B cell (primary cell): ENCODE data around the gene ROR2. TPM values are rescaled to one million over a fixed set of nuclear protein-coding genes. Genes with fewer than 3 reads are reported as not detected.

Source experiments
- ATAC-seq: fragments of 200-7000 bp; cut with Tn5 transposase; one replicate; pipeline ENCODE4 v1.10.0; 2021; ENCODE audit warnings: low read depth, mild to moderate bottlenecking, moderate number of reproducible peaks, moderate library complexity
- CTCF ChIA-PET: fragments of 350-600 bp; sonication (Branson Sonifier 250); formaldehyde crosslinking; loops from one replicate; lab custom pipeline; 2021; ENCODE audit warnings: antibody characterized with exemption, inconsistent platforms; lab: Charles Lee
- POLR2A ChIA-PET: fragments of 350-600 bp; sonication (Branson Sonifier 250); formaldehyde crosslinking; loops from one replicate; lab custom pipeline; 2021; ENCODE audit warnings: antibody characterized with exemption; lab: Charles Lee
- DNase-seq: peaks from one replicate; pipeline ENCODE4 v3.0.0; 2013
- H2AFZ ChIP-seq: 2 replicates; pipeline ENCODE4 v1.6.1; 2012; ENCODE audit warnings: mild to moderate bottlenecking, low read depth, low read length; ENCODE audit not compliant: insufficient read depth, poor library complexity, severe bottlenecking
- H3K27ac ChIP-seq, 2 donors: 1 replicate in 1 of 2; 2 replicates in 1 of 2; pipeline ENCODE4 v1.5.1; 2012 to 2013; ENCODE audit warnings: low read length in 2 of 2, mild to moderate bottlenecking in 2 of 2, moderate library complexity in 1 of 2
- H3K27me3 ChIP-seq, 4 experiments: fragments of 200-600 bp in 1 of 4; sonication (generic) in 1 of 4; replicated peaks in 1 of 4; 1 replicate in 2 of 4; 2 replicates in 2 of 4; pipeline versions ENCODE4 v1.6.1 to v1.7.0; 2013 to 2016; ENCODE audit warnings: low read length in 3 of 4, mild to moderate bottlenecking in 2 of 4, mixed read lengths in 1 of 4, moderate library complexity in 1 of 4; ENCODE audit not compliant: insufficient read depth in 4 of 4, control insufficient read depth in 3 of 4; ENCODE audit errors: control extremely low read depth in 1 of 4
- H3K36me3 ChIP-seq, 2 experiments: replicated peaks in 1 of 2; 1 replicate in 1 of 2; 2 replicates in 1 of 2; pipeline versions ENCODE4 v1.6.1 to v1.7.1; 2013; ENCODE audit warnings: low read length in 1 of 2; ENCODE audit not compliant: insufficient read depth in 2 of 2, control insufficient read depth in 1 of 2; ENCODE audit errors: control extremely low read depth in 1 of 2, extremely low read depth in 1 of 2
- H3K4me1 ChIP-seq, 2 donors: fragments of 200-600 bp in 1 of 2; sonication (generic) in 1 of 2; 1 replicate in 1 of 2; 2 replicates in 1 of 2; pipeline versions ENCODE4 v1.5.1 to v1.6.1; 2013 to 2017; ENCODE audit warnings: low read length in 2 of 2; ENCODE audit not compliant: control insufficient read depth in 2 of 2, insufficient read depth in 2 of 2
- H3K4me2 ChIP-seq: replicated peaks from 2 replicates; pipeline ENCODE3; 2012; ENCODE audit warnings: mild to moderate bottlenecking, low read depth, low read length; ENCODE audit not compliant: poor library complexity, severe bottlenecking
- H3K4me3 ChIP-seq, 5 experiments: fragments of 200-600 bp in 1 of 5; sonication (generic) in 1 of 5; 1 replicate in 3 of 5; 2 replicates in 2 of 5; pipeline versions ENCODE4 v1.5.1 to v1.7.0; 2011 to 2016; ENCODE audit warnings: low read length in 4 of 5, mild to moderate bottlenecking in 4 of 5, low read depth in 2 of 5, control low read depth in 1 of 5, moderate library complexity in 1 of 5; ENCODE audit not compliant: insufficient read depth in 1 of 5; ENCODE audit errors: control extremely low read depth in 1 of 5, extremely low read depth in 1 of 5
- H3K79me2 ChIP-seq: fragments of 200-600 bp; sonication (generic); one replicate; pipeline ENCODE4 v1.6.0; 2016; ENCODE audit warnings: low read length; ENCODE audit not compliant: control insufficient read depth, insufficient read depth
- H3K9ac ChIP-seq: fragments of 200-600 bp; sonication (generic); 2 replicates; pipeline ENCODE4 v1.6.1; 2017; ENCODE audit warnings: mild to moderate bottlenecking, low read length, moderate library complexity
- H3K9me3 ChIP-seq, 3 donors: one replicate each; pipeline versions ENCODE4 v1.6.1 to v1.7.1; 2013; ENCODE audit warnings: low read length in 2 of 3; ENCODE audit not compliant: control insufficient read depth in 2 of 3, insufficient read depth in 1 of 3; ENCODE audit errors: control extremely low read depth in 1 of 3
- H4K20me1 ChIP-seq: 2 replicates; pipeline ENCODE4 v1.6.0; 2012; ENCODE audit warnings: mild to moderate bottlenecking, low read length; ENCODE audit not compliant: insufficient read depth, control insufficient read depth, poor library complexity, severe bottlenecking
- H3K27ac Mint-ChIP-seq: one replicate; pipeline ENCODE4 v1.8.0; 2021; ENCODE audit warnings: mixed read lengths
- H3K27me3 Mint-ChIP-seq: one replicate; pipeline ENCODE4 v1.8.0; 2021; ENCODE audit warnings: mixed read lengths
- H3K4me1 Mint-ChIP-seq: one replicate; pipeline ENCODE4 v1.8.0; 2021; ENCODE audit warnings: mixed read lengths
- H3K4me3 Mint-ChIP-seq: one replicate; pipeline ENCODE4 v1.8.0; 2021; ENCODE audit warnings: mixed read lengths
- H3K9me3 Mint-ChIP-seq: one replicate; pipeline ENCODE4 v1.8.0; 2022; ENCODE audit warnings: mixed read lengths; ENCODE audit not compliant: insufficient read depth
- CTCF ChIP-seq: fragments of 200-600 bp; IDR thresholded peaks from one replicate; pipeline ENCODE4 v1.8.0; 2022; ENCODE audit warnings: antibody characterized with exemption, mild to moderate bottlenecking
- EZH2 ChIP-seq: IDR thresholded peaks from 2 replicates; pipeline ENCODE4 v1.6.1; 2012; ENCODE audit warnings: borderline replicate concordance, low read depth, mild to moderate bottlenecking, moderate library complexity, low read length; ENCODE audit not compliant: insufficient read depth, poor library complexity, severe bottlenecking
- WGBS: methylation state at CpG from one replicate; pipeline ENCODE4 v1.1.5; 2013; ENCODE audit warnings: missing lambda C conversion rate; ENCODE audit not compliant: insufficient coverage; 5-methylcytosine and 5-hydroxymethylcytosine counted together
- intact Hi-C: fragments of 100-400 bp; cut with micrococcal nuclease; formaldehyde crosslinking; loops from one replicate; pipeline ENCODE4 v1.10.0; 2022
- polyA plus RNA-seq: library from polyadenylated mRNA; depleted of rRNA; stranded (reverse); fragments of >200 nt; gene quantifications from 2 replicates; pipeline ENCODE4 v1.2.3, GENCODE V29; 2012
- total RNA-seq, 2 donors: library from RNA; stranded (reverse); fragments of 120-200 nt in 1 of 2; gene quantifications; 1 replicate in 1 of 2; 2 replicates in 1 of 2; pipeline versions ENCODE4 v1.2.3 to v1.2.4, GENCODE V29; 2013 to 2022

The ROR2 gene
- total and polyA plus RNA-seq, 2 donors (not counting 1 experiment from before 2014, with no cell fraction given), result 0.21 to 0.49 TPM

GRCh38 chr9:91735049-91735448 is 215.0 kb downstream of the ROR2 start:
- TF ChIP-seq CTCF, result no peak
- no peak for TF ChIP-seq EZH2
- H3K4me1 Mint-ChIP-seq, result no peaks in the 10 kb centered on the region
- Histone ChIP-seq H3K9me3 (no peaks in the 10 kb centered on the region), H4K20me1 (no peaks in the 10 kb centered on the region), H3K36me3 (no peaks in the 10 kb centered on the region), H3K9ac (no peak overlapping the region), H3K27me3 (peaks cover 0 to 10% (median 0%) of the 10 kb centered on the region in 4 experiments), H3K4me1 (no peaks in the 10 kb centered on the region), H3K4me2 (no peak overlapping the region), H2AFZ (no peak overlapping the region), H3K79me2 (no peaks in the 10 kb centered on the region), H3K4me3 (no peak overlapping the region), H3K27ac (no peak overlapping the region)
- ChIA-PET CTCF (interaction anchor here (0.7 to 2.9 kb wide), 7 partner anchors 10 to 820 kb away, joined by 3 to 10 read pairs (median 5); no protein-coding TSS in a partner anchor), POLR2A (no interaction called here)
- H3K27ac Mint-ChIP-seq, result no peak overlapping the region
- H3K9me3 Mint-ChIP-seq, result no peaks in the 10 kb centered on the region
- H3K4me3 Mint-ChIP-seq, result no peak overlapping the region
- no peak for ATAC-seq
- no peak for DNase-seq
- H3K27me3 Mint-ChIP-seq, result peaks cover 26% of the 10 kb centered on the region
- 92% methylated on average over 1 of the region's 1 CpG for WGBS
- intact Hi-C loops, result loop anchor here (2.0 kb wide), 1 partner anchor 820 kb away; no protein-coding TSS in a partner anchor

GRCh38 chr9:91734371-91734981 is 215.6 kb downstream of the ROR2 start:
- no peaks in the 10 kb centered on the region for H4K20me1 ChIP-seq
- no peak overlapping the region for H3K4me3 Mint-ChIP-seq
- H3K36me3 ChIP-seq, result no peaks in the 10 kb centered on the region
- H3K79me2 ChIP-seq, result no peaks in the 10 kb centered on the region
- WGBS, result 15% methylated on average over 6 of the region's 14 CpGs
- H3K4me3 ChIP-seq, result no peak overlapping the region
- intact Hi-C loops, result loop anchor here (2.0 kb wide), 1 partner anchor 820 kb away; no protein-coding TSS in a partner anchor
- H2AFZ ChIP-seq, result no peak overlapping the region
- ATAC-seq (peak; percentile 43), DNase-seq (peak; percentile 67)
- H3K9ac ChIP-seq, result no peak overlapping the region
- H3K9me3 Mint-ChIP-seq, result no peaks in the 10 kb centered on the region
- H3K27me3 ChIP-seq, result peaks cover 0 to 10% (median 0%) of the 10 kb centered on the region in 4 experiments
- H3K4me2 ChIP-seq, result no peak overlapping the region
- ChIA-PET POLR2A (no interaction called here), CTCF (interaction anchor here (1.0 to 2.9 kb wide), 6 partner anchors 10 to 819 kb away, joined by 3 to 10 read pairs (median 6); no protein-coding TSS in a partner anchor)
- TF ChIP-seq CTCF (peak; percentile 99), EZH2 (no peak)
- H3K9me3 ChIP-seq, result no peaks in the 10 kb centered on the region
- no peaks in the 10 kb centered on the region for H3K4me1 Mint-ChIP-seq
- H3K27ac Mint-ChIP-seq, result no peak overlapping the region
- H3K27ac ChIP-seq, result no peak overlapping the region
- no peaks in the 10 kb centered on the region for H3K4me1 ChIP-seq
- peaks cover 26% of the 10 kb centered on the region for H3K27me3 Mint-ChIP-seq
